DMS53 (cell line): ENCODE data around the gene ENOSF1.

Experiments used
- DNase-seq: peaks from one replicate; lab custom pipeline; 2025; lab: John Stamatoyannopoulos, UW

ENOSF1 gene

DNA sequence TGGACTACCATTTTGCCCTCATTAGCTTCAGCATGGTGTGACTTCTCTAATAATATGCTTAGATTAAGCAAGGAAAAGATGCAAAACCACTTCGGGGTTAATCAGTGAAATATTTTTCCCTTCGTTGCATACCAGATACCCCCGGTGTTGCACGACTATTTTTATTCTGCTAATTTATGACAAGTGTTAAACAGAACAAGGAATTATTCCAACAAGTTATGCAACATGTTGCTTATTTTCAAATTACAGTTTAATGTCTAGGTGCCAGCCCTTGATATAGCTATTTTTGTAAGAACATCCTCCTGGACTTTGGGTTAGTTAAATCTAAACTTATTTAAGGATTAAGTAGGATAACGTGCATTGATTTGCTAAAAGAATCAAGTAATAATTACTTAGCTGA is 38.7 kb downstream of the ENOSF1 start:
- DNase-seq: no peak

- no peak for DNase-seq
Measured at GRCh38 chr18:673317-673716, 39.1 kb downstream of the ENOSF1 start.

DNA sequence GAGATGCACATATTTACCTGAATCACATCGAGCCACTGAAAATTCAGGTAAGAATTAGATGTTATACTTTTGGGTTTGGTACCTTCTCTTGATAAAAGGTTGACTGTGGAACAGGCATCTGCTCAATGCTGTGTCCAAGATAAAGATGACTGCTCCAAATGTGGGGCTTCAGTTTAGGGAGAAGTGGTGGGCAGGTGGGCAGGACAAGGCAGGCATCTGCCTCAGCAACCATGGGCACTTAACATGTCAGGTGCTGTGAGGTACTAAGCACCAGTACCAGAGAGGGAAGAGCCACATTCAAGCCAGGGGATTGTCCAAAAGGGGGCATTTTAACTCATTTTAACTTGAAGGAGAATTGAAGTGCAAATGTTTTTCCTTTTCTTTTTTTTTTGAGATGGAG is 41.0 kb downstream of the ENOSF1 start:
- DNase-seq: no peak

- DNase-seq: no peak
Measured at GRCh38 chr18:670522-670921, 41.9 kb downstream of the ENOSF1 start.

DNA sequence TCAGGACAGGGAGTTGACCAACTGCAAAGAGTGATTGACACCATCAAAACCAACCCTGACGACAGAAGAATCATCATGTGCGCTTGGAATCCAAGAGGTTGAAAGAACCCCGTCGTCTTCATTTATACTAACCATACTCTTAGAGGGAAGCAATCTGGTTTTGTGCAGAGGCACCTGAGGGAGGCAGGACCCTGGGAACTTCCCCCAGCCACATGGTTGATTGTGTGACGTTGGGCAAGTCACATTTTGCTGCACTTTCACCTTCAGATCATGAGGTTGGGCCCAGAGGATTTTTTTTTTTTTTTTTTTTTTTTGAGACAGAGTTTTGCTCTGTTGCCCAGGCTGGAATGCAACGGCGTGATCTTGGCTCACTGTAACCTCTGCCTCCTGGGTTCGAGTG is 43.4 kb downstream of the ENOSF1 start:
- no peak for DNase-seq

DNA sequence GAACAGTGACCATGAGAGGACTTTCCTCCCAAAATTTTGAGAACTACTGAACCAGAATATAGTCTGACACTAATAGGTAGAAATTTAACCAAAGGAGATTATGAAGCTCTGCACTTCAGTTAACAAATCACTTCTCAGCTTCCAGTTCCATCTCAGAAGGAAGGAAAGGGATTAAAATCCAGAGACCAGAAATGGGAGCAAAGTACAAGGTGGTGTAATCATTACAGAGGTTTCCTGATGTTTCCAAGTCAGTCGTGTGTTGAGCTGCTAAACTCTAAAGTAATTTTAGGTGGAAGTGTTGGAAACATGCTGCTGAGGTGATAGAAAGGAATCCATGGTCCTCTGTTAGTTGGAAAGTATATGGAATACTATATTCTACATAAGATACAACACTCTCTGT is 44.2 kb downstream of the ENOSF1 start:
- DNase-seq: no peak

- DNase-seq: no peak
Measured at GRCh38 chr18:666628-667027, 45.8 kb downstream of the ENOSF1 start.

DNA sequence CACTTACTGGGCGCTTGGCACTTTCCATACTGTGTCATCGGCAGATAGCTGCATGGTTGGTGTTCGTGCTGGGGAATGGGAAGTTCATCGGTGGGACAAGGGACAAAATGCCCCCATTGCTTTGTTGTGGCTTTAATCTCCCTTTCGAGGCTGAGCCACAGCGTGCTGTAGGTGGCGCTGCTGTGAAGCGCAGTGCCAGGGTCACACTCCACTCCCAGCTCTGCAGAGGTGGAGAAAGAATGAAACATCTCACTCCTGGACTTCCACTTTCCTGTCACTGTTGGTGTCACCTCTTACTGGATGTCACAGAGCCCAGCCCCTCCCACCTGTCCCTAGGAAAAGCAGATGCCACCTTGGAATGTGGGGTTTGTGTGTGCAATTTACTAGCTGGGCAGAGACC is 46.3 kb downstream of the ENOSF1 start:
- peak; percentile 63 for DNase-seq

- DNase-seq: no peak
Measured at GRCh38 chr18:662197-662596, 50.2 kb downstream of the ENOSF1 start.

DNA sequence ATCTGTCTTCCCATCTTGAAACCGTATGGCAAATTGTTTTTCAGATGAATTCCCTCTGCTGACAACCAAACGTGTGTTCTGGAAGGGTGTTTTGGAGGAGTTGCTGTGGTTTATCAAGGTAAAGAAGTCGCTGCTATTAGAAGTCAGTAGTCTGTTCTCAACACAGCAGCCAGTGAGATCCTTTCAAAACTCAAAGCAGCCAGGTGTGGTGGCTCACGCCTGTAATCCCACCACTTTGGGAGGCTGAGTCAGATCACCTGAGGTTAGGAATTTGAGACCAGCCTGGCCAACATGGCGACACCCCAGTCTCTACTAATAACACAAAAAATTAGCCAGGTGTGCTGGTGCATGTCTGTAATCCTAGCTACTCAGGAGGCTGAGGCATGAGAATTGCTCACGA is 52.8 kb downstream of the ENOSF1 start:
- DNase-seq: no peak

DNA sequence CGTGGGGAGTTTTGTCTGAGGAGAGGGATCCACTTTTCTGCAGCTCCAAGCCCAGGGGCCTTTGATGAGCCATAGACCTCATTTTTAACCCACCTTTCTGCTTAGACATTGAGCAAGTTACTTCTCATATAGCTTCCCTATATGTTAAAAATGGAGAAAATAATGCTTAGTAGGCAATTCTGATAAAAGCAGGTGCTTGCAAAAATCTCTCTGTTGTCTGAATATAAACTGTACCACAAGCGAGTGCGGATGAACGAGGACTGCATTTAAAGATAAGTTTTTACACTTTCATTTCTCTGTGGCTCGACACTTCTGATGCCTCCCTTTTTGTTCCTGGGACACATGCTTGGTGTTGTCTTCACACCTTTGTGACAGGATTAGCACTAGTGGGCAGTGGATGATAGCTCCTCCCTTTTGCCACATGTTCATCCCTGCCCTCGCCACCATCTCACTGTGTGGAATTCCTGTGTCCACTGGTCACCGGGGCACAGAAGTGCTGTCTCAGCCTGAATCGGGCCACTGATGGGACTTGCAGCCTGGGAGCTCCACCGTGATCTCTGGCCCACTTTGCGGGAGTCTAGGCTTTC is 53.4 kb downstream of the ENOSF1 start:
- DNase-seq: no peak

DNA sequence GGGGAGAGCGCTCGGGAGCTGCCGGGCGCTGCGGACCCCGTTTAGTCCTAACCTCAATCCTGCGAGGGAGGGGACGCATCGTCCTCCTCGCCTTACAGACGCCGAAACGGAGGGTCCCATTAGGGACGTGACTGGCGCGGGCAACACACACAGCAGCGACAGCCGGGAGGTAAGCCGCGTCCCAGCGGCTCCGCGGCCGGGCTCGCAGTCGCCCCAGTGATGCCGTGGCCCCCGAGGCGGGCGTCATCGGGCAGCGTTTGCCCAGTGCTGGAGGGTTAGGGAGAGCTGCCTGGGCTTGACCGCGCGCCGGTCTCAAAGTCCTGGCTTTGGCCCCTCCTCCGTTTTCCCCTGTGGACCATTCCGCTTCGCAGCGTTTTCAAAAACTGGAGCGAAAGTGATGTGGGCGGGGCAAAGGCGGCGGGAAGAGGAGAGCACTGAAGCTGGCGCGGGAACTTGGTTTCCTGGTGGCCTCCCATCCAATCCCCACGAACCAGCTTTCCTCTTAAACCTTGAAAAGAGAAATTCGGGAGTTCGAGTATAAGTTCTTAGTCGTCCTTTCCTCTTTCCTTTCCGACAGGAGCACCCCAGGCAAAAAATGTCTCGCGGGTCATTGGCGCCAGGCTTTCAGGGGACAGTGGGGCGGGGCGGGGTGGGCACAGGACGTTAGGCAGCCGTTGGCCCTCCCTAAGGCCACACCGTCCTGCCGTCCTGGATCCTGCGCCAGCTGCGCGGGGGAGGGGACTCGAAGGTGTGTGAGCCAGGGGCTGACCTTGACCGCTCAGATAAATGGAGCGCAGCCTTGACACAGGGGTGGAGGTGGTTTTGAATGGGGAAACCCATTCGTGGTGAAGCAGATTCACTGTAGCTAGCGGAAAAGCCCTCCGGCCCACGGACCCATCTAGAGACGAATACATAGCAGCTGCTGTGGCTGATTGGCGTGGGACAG is 54.2 kb downstream of the ENOSF1 start:
- peak; percentile 99 for DNase-seq

DNA sequence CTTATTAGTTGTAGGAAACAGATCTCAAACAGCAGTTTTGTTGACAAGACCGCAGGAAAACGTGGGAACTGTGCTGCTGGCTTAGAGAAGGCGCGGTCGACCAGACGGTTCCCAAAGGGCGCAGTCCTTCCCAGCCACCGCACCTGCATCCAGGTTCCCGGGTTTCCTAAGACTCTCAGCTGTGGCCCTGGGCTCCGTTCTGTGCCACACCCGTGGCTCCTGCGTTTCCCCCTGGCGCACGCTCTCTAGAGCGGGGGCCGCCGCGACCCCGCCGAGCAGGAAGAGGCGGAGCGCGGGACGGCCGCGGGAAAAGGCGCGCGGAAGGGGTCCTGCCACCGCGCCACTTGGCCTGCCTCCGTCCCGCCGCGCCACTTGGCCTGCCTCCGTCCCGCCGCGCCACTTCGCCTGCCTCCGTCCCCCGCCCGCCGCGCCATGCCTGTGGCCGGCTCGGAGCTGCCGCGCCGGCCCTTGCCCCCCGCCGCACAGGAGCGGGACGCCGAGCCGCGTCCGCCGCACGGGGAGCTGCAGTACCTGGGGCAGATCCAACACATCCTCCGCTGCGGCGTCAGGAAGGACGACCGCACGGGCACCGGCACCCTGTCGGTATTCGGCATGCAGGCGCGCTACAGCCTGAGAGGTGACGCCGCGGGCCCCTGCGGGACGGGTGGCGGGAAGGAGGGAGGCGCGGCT is 55.0 kb downstream of the ENOSF1 start, which contains the start of gene TYMS:
TYMS (plus strand) TSS at position 343 of the 690 bp plus-strand sequence; CDS start at position 433, 90 bp downstream.
- peak; percentile 95 for DNase-seq

DNA sequence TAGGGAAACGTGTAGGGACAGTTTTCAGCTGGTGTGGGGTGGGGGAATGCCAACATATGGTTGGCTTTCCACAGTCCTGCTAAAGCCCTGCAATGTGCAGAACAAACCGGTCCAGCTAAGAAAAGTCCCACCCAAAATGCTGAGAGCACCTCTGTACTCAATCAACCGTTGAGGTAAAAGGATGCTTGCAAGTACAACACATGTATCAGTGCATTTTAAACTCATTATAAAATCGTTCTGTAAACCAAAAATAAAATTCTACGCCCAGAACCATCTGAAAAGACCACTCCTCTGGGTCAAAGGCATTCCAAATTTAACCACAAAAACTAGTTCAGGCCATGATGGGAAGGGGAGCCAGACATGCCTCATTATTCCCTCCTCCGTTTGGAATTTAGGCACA is 57.0 kb downstream of the ENOSF1 start:
- DNase-seq: no peak

DNA sequence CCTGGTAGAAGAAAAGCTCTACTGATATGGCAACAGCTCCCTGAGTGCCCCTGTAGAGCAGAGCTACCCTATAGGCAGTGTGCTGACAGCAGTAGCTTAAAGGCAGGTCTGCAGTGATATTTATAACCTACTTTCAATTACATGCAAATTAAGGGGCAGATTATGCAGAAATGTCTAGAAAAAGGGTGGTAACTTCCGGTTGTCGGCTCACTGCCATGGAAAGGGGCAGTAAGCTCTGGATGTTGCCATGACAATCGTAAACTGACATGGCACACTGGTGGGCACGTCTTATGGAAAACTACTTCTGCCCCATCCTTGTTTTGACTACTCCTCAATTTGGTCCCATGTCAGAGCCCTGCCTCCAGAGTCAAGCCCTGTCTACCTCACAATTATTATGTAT is 57.8 kb downstream of the ENOSF1 start:
- DNase-seq: no peak

GRCh38 chr18:653512-653911 is 58.9 kb downstream of the ENOSF1 start:
- no peak for DNase-seq

DNA sequence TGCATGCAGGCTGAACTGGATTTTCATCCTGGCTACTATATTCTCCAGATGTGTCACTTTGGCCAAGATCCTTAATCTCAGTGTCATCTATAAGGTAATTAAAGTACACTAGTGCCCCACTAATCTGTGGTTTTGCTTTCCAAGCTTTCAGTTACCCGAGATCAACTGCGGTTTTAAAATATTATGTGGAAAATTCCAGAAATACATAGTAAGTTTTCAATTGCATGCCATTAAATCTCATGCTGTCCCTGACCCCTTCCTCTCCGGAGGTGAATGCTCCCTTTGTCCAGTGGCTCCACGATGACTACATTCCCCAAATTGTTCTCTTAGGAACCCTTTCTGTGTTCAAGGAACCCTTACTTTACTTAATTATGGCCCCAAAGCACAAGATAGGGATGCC is 60.3 kb downstream of the ENOSF1 start:
- DNase-seq: no peak

DNA sequence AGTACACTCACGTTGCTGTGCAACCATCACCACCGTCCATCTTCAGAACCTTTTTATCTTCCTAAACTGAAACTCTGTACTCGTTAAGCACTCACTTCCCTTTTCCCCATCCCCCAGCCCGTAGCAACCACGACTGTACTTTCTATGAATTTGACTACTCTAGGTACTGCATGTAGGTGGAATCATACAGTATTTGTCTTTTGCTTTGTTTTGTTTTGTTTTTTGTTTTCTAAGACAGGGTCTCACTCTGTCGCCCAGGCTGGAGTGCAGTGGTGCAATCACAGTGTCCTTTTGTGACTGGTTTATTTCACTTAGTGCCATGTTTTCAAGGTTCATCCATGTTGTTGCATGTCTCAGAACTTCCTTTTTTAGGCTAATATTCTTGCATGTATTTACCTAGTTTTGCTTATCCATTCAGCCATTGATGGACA is 62.0 kb downstream of the ENOSF1 start:
- peak; percentile 84 for DNase-seq

DNA sequence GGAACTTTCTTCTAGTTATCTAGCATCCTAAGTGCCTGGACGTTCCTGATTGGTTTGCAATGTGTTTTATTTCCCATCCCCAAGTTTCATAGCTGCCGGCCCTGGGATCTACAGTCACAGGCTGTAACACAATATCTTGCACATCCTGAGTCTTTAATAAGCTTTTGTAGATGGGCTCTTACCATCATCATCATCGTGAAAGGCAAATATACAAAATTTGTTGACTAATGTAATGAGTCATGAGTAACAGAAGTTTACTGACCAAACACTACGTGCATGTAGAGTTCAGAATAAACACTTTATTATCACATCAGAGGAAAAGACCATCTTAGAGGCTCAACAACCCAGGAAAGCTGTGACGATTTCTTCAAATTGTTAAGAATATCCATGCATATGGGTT is 63.1 kb downstream of the ENOSF1 start:
- DNase-seq: peak; percentile 96

- DNase-seq: peak; percentile 78
Measured at GRCh38 chr18:647304-647703, 65.1 kb downstream of the ENOSF1 start.

DNA sequence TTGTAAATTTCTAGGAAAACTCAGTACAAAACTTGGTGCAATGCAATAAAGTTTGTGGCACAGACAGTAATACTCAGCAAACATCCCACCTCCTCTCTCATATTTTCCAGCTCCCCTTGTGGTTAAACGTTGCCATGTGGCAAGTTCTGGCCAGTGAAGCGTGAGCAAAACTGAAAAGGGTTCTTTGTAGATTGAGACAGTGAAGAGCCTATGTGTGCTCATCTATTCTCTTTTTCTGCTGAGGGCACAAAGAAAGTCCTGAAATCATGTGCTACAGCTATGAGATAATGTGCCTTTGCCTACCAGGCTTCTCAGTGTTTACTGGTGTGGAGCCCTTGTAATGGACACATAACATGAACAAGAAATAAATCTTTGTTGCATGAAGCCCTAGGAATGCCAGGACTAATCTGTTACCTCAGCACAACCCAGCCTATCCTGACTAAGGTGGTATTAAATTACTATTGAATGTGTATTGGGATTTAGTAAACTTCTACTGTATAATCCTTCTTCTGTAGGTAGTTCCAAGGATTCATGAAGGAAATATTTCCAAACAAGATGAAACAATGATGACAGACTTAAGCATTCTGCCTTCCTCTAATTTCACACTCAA is 67.9 kb downstream of the ENOSF1 start:
- peak; percentile 41 for DNase-seq

GRCh38 chr18:641224-641623 is 71.2 kb downstream of the ENOSF1 start:
- no peak for DNase-seq
